ENCODE measurements around the gene BST1. TPM values are rescaled to one million over a fixed set of nuclear protein-coding genes. Genes with fewer than 3 reads are reported as not detected.
A peak's percentile ranks its signal among the peaks of the same experiment; 100 is the strongest.

The BST1 gene
- total and polyA plus RNA-seq, 10 donors, result 3.8 to 54.3 (median 15.4) TPM

GRCh38 chr4:15694431-15694830, 8.4 kb upstream of the BST1 start:
- Histone ChIP-seq H3K27me3 (replicated peaks in 1 of 7) (no peaks in the 10 kb centered on the region), H3K4me1 (peaks cover 0 to 35% (median 8%) of the 10 kb centered on the region in 6 donors), H3K27ac (no peak overlapping the region), H3K4me3 (no peak overlapping the region), H3K9me3 (no peaks in the 10 kb centered on the region), H3K36me3 (peaks cover 0 to 2% (median 0%) of the 10 kb centered on the region in 6 donors)
- DNase-seq, result no peak
- intact Hi-C loops (cut with DNase I; ENCODE audit: low total_unique reads), result no loop called here
- WGBS, 5 donors, result 80 to 90% (median 87%) methylated on average over 4 of the region's 4 CpGs
- TF ChIP-seq POLR2A (IDR thresholded peaks at IDR 0.05) (no peak), POLR2AphosphoS5 (IDR thresholded peaks at IDR 0.05) (no peak), CTCF (IDR thresholded peaks at IDR 0.05 in 8 of 11, conservative IDR thresholded peaks at IDR 0.05 in 3 of 11) (no peak)

GRCh38 chr4:15695240-15695699, 7.6 kb upstream of the BST1 start:
- DNase-seq, result no peak
- 88 to 97% (median 91%) methylated on average over 8 to 10 of the region's 10 CpGs for WGBS, 5 donors
- Histone ChIP-seq H3K36me3 (no peaks in the 10 kb centered on the region), H3K9me3 (no peaks in the 10 kb centered on the region), H3K4me1 (peaks cover 0 to 31% (median 7%) of the 10 kb centered on the region in 6 donors), H3K27ac (peak overlapping the region in 1 of 8 donors; percentile 3), H3K27me3 (replicated peaks in 1 of 7) (no peaks in the 10 kb centered on the region), H3K4me3 (no peak overlapping the region)
- TF ChIP-seq POLR2AphosphoS5 (IDR thresholded peaks at IDR 0.05) (no peak), CTCF (IDR thresholded peaks at IDR 0.05 in 8 of 11, conservative IDR thresholded peaks at IDR 0.05 in 3 of 11) (no peak), POLR2A (IDR thresholded peaks at IDR 0.05) (no peak)
- intact Hi-C loops (cut with DNase I; ENCODE audit: low total_unique reads), result no loop called here

GRCh38 chr4:15695729-15696128, 7.1 kb upstream of the BST1 start:
- intact Hi-C loops (cut with DNase I; ENCODE audit: low total_unique reads), result no loop called here
- 67 to 87% (median 79%) methylated on average over 3 of the region's 3 CpGs for WGBS, 5 donors
- Histone ChIP-seq H3K27ac (peak overlapping the region in 1 of 8 donors; percentile 3), H3K9me3 (no peaks in the 10 kb centered on the region), H3K4me1 (peaks cover 0 to 30% (median 4%) of the 10 kb centered on the region in 6 donors), H3K4me3 (no peak overlapping the region), H3K36me3 (no peaks in the 10 kb centered on the region), H3K27me3 (replicated peaks in 1 of 7) (no peaks in the 10 kb centered on the region)
- no peak for TF ChIP-seq CTCF (IDR thresholded peaks at IDR 0.05 in 8 of 11, conservative IDR thresholded peaks at IDR 0.05 in 3 of 11)
- TF ChIP-seq POLR2A (IDR thresholded peaks at IDR 0.05), result no peak
- TF ChIP-seq POLR2AphosphoS5 (IDR thresholded peaks at IDR 0.05), result no peak
- DNase-seq, result no peak

- H3K9me3 ChIP-seq, result no peaks in the 10 kb centered on the region
- no peak overlapping the region for H3K27ac ChIP-seq
- H3K36me3 ChIP-seq, result no peaks in the 10 kb centered on the region
- intact Hi-C loops (cut with DNase I; ENCODE audit: low total_unique reads), result no loop called here
- H3K27me3 ChIP-seq (replicated peaks in 1 of 7), result no peaks in the 10 kb centered on the region
- no peak overlapping the region for H3K4me3 ChIP-seq
- TF ChIP-seq POLR2AphosphoS5 (IDR thresholded peaks at IDR 0.05) (no peak), CTCF (IDR thresholded peaks at IDR 0.05 in 8 of 11, conservative IDR thresholded peaks at IDR 0.05 in 3 of 11) (no peak), POLR2A (IDR thresholded peaks at IDR 0.05) (no peak)
- peaks cover 0 to 29% (median 2%) of the 10 kb centered on the region in 6 donors for H3K4me1 ChIP-seq
- 94 to 98% (median 97%) methylated on average over 1 of the region's 1 CpG for WGBS, 5 donors
- no peak for DNase-seq
These were observed 6.0 kb upstream of the BST1 start for GRCh38 chr4:15696866-15697265.

Data from spleen (tissue), 11 donors.